ENCODE results near the gene ARMC8. TPM values are rescaled to one million over a fixed set of nuclear protein-coding genes. Genes with fewer than 3 reads are reported as not detected.
A peak's percentile ranks its signal among the peaks of the same experiment; 100 is the strongest.

ARMC8 gene
- total RNA-seq, 1 experiment from 2014 or later: 63.6 TPM

DNA sequence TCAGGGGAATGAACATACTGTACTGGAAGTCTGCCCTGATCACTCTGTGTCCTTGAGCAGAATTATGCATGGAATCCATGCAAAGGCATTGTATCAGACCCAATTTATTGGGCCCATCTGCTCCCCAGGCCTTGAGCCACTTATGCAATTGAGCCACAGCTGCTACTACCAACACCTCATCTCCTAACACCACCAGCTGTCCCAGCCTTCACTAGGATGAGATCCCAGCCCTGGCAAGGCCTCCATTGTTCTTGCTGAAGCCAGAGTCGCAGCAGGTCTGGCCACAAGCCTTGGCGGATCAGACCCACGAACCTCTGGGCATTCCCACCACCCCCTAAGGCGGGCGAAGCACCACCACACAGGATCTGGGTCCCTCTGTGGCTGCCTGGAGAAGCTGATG lies 151.7 kb downstream of the ARMC8 start:
- Histone ChIP-seq H4K91ac (ENCODE audit: insufficient read length, low read depth, low read length) (no peak overlapping the region), H3K79me1 (ENCODE audit: insufficient read depth, low read depth, low read length, poor library complexity, severe bottlenecking) (no peaks in the 10 kb centered on the region), H3K4me1 (ENCODE audit: insufficient read depth, low read length) (peaks cover 11% of the 10 kb centered on the region; the same call in 1 of the 2 replicates), H3K79me2 (ENCODE audit: insufficient read depth, low read length) (no peaks in the 10 kb centered on the region), H3K18ac (ENCODE audit: insufficient read length, low read depth, low read length) (no peak overlapping the region), H3K4me2 (ENCODE audit: insufficient read depth, insufficient read length, low read length) (no peak overlapping the region), H4K5ac (ENCODE audit: insufficient read length, low read depth, low read length) (no peak overlapping the region), H2BK5ac (ENCODE audit: insufficient read length, low read length) (no peak overlapping the region), H2AK5ac (ENCODE audit: insufficient read length, low read length) (no peak overlapping the region), H3K9me3 (ENCODE audit: control insufficient read depth, low read depth, low read length) (no peaks in the 10 kb centered on the region), H4K20me1 (ENCODE audit: control insufficient read depth, insufficient read depth, insufficient read length) (no peaks in the 10 kb centered on the region), H2BK12ac (ENCODE audit: insufficient read length, low read depth, low read length) (no peak overlapping the region), H3T11ph (ENCODE audit: low read length) (no peak overlapping the region), H3K27me3 (ENCODE audit: insufficient read depth, low read length) (no peaks in the 10 kb centered on the region), H3K23me2 (ENCODE audit: insufficient read length, low read depth, low read length, poor library complexity, severe bottlenecking) (no peaks in the 10 kb centered on the region), H3K4ac (ENCODE audit: low read depth, low read length) (no peak overlapping the region), H3K56ac (ENCODE audit: insufficient read length, low read depth, low read length) (no peak overlapping the region), H2BK20ac (ENCODE audit: low read depth, low read length, poor library complexity, severe bottlenecking) (no peak overlapping the region), H3K14ac (ENCODE audit: insufficient read depth, low read length) (peak overlapping the region; percentile 28; the same call in 1 of the 2 replicates), H2AFZ (ENCODE audit: low read length) (no peak overlapping the region), H3K27ac (ENCODE audit: insufficient read length, low read depth, low read length) (no peak overlapping the region), H3K9ac (ENCODE audit: extremely low read depth, insufficient read length, low read length) (no peak overlapping the region), H4K8ac (replicated peaks; ENCODE audit: insufficient read length, low read depth, low read length) (no peak overlapping the region), H2BK15ac (ENCODE audit: low read depth, low read length) (no peak overlapping the region), H3K23ac (ENCODE audit: insufficient read length, low read depth, low read length) (no peak overlapping the region), H2BK120ac (ENCODE audit: low read depth, low read length, poor library complexity, severe bottlenecking) (no peak overlapping the region)
- no peaks in the 10 kb centered on the region for H3K9me3 Mint-ChIP-seq
- peaks cover 2% of the 10 kb centered on the region; the same call in 1 of the 2 replicates for H3K27me3 Mint-ChIP-seq (ENCODE audit: low read depth)
- H3K27ac Mint-ChIP-seq: no peak overlapping the region; a peak in 1 of 7 replicates
- no CpG with 5 or more reads among the region's 5 CpGs for WGBS (ENCODE audit: extremely low coverage, insufficient read length, low lambda C conversion rate)
- TF ChIP-seq CTCF (conservative IDR thresholded peaks at IDR 0.05): no peak
- no peak for DNase-seq
- H3K36me3 Mint-ChIP-seq (ENCODE audit: insufficient read depth in 1 of 3, low read depth in 3 of 3): no peaks in the 10 kb centered on the region
- H3K4me3 Mint-ChIP-seq: no peak overlapping the region
- peaks cover 25 to 29% of the 10 kb centered on the region in 2 experiments for H3K4me1 Mint-ChIP-seq

All from H9 (cell line).